ENCODE measurements around the gene ZBTB1.

ZBTB1 gene

GRCh38 chr14:64573109-64573508, 68.5 kb downstream of the ZBTB1 start:
- DNase-seq, result no peak

Measured in SIG-M5 (cell line).